Fibroblast of peridontal ligament (primary cell): ENCODE measurements around the gene RBM33.

ENCODE experiments used
- DNase-seq: peaks from one replicate; pipeline ENCODE4 v3.0.0-alpha.2; 2010; ENCODE audit errors: extremely low read depth

The RBM33 gene

GRCh38 chr7:155621418-155621980 is 23.0 kb upstream of the RBM33 start:
- DNase-seq: no peak

- DNase-seq: no peak
These were observed 20.0 kb upstream of the RBM33 start for GRCh38 chr7:155624412-155624811.

- DNase-seq: no peak
These were observed 18.9 kb upstream of the RBM33 start for GRCh38 chr7:155625557-155625956.

GRCh38 chr7:155629171-155629570 is 15.3 kb upstream of the RBM33 start:
- no peak for DNase-seq

- DNase-seq: no peak
These were observed 13.3 kb upstream of the RBM33 start for GRCh38 chr7:155631155-155631554.

- no peak for DNase-seq
These were observed 8.6 kb upstream of the RBM33 start for GRCh38 chr7:155635817-155636216.

GRCh38 chr7:155637155-155637554 is 7.3 kb upstream of the RBM33 start:
- no peak for DNase-seq

GRCh38 chr7:155638366-155638765 is 6.1 kb upstream of the RBM33 start:
- DNase-seq: no peak

GRCh38 chr7:155639958-155640520 is 4.4 kb upstream of the RBM33 start:
- no peak for DNase-seq

- DNase-seq: no peak
These were observed 3.8 kb upstream of the RBM33 start for GRCh38 chr7:155640629-155641028.

GRCh38 chr7:155643804-155644177 is 670 bp upstream of the RBM33 start:
- peak; percentile 26 for DNase-seq

- DNase-seq: peak; percentile 33
These were observed 579 bp downstream of the RBM33 start for GRCh38 chr7:155644971-155645509.

- DNase-seq: peak; percentile 47
These were observed 1.2 kb downstream of the RBM33 start for GRCh38 chr7:155645662-155646061.

- no peak for DNase-seq
These were observed 2.2 kb downstream of the RBM33 start for GRCh38 chr7:155646669-155647068.

GRCh38 chr7:155647302-155647701 is 2.8 kb downstream of the RBM33 start:
- DNase-seq: no peak

GRCh38 chr7:155647734-155648133 is 3.3 kb downstream of the RBM33 start:
- no peak for DNase-seq

GRCh38 chr7:155648752-155649339 is 4.4 kb downstream of the RBM33 start:
- DNase-seq: no peak

GRCh38 chr7:155649588-155649987 is 5.1 kb downstream of the RBM33 start:
- no peak for DNase-seq

- DNase-seq: no peak
These were observed 8.0 kb downstream of the RBM33 start for GRCh38 chr7:155652156-155653114.

- peak; percentile 85 for DNase-seq
These were observed 9.3 kb downstream of the RBM33 start for GRCh38 chr7:155653803-155654202.

- no peak for DNase-seq
These were observed 12.4 kb downstream of the RBM33 start for GRCh38 chr7:155656891-155657290.

GRCh38 chr7:155660059-155660757 is 15.7 kb downstream of the RBM33 start:
- no peak for DNase-seq
